HG02852 (cell line): ENCODE measurements around the gene MSRB1.

Experiments
- ATAC-seq: cut with Tn5 transposase; IDR thresholded peaks from one replicate; pipeline ENCODE4 v1.9.1; 2021; ENCODE audit warnings: mild to moderate bottlenecking, moderate library complexity; ENCODE audit not compliant: unreplicated experiment

MSRB1 gene, protein sequence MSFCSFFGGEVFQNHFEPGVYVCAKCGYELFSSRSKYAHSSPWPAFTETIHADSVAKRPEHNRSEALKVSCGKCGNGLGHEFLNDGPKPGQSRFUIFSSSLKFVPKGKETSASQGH

GRCh38 chr16:1942810-1943726 is at the start of gene MSRB1:
Gene MSRB1 (minus strand): TSS chr16:1943199. CDS start chr16:1943156, 43 bp downstream.
- peak; percentile 92 for ATAC-seq

GRCh38 chr16:1991948-1992703 is 49.1 kb upstream of the MSRB1 start:
- peak; percentile 46 for ATAC-seq

DNA sequence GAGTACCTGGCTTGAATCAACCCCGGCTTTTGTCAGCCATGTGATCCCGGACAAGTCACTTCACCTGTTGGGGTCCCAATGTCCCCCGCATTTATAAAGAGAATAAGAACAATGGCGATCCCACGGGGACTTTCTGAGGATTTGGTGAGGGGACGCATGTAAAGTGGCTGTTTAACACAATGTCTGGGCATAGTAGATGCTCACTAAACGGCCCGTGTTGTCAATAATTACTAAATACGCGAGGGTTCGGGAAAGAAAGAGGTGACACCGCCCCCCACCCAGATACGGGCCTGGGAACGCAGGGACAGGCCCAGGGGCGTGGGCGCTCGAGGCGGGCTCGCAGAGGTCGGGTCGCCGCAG is 48.6 kb upstream of the MSRB1 start:
- ATAC-seq: no peak

DNA sequence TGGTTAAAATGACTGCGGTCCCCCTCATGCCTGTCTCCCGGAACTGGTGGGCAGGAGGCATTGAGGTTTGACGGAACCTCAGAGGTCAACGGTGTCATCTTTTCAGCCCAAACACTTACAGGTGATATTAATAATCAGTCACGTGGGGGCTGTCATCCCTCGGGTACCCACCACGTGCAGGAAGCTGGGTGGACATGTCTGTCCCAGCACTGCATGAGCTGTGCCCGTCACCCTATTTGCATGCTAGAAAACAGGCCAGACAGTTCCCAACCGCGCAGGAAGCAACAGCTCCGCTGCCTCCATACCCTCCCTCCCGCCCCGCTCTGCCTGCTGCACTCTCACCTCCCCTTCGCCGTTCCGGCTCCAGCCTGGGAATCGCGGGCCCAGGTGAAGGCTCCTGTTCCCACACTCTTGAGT is 48.1 kb upstream of the MSRB1 start:
- no peak for ATAC-seq

DNA sequence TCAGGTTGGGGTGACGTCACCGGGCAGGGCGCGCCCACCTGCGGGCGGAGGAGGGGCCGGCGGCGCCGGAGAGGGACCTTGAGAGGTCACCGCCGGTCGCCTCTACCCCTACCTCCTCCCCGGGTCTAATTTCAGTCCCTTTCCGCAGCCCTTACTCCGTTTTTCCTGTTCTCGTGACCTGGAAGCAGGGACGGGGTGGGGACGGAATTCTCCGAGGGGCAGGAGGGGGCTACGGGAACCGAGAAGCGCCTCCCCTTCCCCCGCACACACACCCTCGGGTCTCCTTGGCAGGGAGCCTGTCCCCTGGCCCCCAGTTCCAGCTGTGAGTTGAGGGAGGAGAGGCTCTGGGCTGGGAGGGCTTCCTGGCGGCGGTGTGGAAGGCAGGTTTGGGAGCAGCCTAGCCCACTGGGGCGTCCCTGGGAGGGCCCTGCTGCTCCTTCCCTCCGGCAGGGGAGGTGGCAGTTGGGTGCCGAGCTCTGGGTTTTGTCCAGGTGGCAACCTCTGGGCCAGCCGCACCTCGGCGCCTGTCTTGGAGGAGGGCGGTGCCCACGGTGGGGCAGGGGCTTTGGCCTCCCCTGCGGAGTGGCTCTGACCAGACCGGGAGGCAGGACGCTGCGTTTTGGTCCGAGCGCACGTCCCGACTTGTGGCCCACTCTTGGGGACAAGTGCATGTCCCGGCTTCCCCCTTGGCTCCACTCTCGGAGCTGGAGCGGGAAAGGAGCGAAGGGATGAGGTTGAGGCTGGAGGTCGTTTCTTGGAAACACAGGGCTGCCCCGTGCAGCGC is 47.5 kb upstream of the MSRB1 start:
- no peak for ATAC-seq

GRCh38 chr16:1990101-1990350 is 47.0 kb upstream of the MSRB1 start:
- no peak for ATAC-seq

DNA sequence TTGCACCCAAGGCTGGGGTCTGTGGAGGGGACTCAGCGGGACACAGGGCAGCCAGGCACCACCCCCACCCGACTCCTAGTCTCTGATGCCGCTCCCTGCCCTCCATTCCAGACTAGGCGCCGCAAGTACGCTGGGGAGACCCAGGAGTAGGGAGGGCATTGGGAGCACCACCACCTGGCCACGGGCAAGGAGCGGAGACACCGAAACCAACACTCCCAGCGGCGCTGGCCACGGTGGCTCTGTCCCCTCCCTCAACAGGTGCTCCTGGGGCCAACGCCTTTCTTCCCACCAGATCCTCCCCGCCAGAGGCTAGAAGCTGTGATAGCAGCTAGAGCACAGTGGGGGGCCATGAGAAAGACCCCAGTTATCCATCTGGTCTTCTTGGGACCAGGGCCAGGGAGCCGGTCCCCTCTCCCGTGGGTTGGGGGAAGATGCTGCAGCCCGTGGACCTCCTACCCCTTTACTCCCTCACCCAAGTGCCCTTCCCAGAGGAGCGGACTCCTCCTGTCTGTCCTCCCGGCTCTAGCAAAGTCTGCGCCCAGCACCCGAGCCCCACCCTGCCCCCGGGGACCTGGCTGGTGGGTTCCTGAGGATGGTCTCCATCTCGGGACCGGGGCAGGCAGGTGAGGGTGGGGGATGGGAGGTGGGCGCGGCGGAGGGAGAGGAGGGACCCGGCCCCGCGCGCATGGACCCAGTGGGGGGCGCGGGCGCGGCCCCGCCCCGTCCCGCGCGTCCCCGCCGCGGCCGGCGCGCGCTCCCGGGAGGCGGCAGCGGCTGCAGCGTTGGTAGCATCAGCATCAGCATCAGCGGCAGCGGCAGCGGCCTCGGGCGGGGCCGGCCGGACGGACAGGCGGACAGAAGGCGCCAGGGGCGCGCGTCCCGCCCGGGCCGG is 46.5 kb upstream of the MSRB1 start, which contains the start of gene SYNGR3:
SYNGR3 (plus strand) TSS at position 762 of the 892 bp plus-strand sequence. CDS start 133 bp downstream, outside the sequence.
- no peak for ATAC-seq

GRCh38 chr16:1987198-1987597 is 44.2 kb upstream of the MSRB1 start:
- no peak for ATAC-seq

DNA sequence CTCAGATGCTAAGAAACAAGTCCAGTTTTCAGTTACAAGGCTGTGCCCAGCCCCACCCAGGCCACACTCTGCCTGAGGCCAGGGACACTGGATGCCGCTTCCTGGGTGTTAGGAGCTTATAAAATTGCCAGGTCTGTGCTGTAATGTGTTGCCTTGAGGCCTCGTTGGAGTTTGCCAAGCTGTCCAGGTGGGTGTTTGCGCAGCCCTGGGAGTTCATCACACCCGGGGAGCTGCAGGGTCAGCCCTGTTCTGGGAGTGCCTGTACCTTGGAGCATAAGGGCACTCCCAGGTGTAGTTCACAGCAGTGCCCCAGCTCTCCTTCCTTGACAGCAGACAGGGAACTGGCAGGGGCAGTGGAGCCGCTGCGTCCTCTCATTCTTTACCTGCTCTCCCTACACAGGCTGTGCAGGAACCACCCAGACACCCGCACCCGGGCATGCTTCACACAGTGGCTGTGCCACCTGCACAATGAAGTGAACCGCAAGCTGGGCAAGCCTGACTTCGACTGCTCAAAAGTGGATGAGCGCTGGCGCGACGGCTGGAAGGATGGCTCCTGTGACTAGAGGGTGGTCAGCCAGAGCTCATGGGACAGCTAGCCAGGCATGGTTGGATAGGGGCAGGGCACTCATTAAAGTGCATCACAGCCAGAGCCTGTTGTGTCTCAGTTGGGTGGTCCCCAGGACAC is 42.6 kb upstream of the MSRB1 start:
- no peak for ATAC-seq

DNA sequence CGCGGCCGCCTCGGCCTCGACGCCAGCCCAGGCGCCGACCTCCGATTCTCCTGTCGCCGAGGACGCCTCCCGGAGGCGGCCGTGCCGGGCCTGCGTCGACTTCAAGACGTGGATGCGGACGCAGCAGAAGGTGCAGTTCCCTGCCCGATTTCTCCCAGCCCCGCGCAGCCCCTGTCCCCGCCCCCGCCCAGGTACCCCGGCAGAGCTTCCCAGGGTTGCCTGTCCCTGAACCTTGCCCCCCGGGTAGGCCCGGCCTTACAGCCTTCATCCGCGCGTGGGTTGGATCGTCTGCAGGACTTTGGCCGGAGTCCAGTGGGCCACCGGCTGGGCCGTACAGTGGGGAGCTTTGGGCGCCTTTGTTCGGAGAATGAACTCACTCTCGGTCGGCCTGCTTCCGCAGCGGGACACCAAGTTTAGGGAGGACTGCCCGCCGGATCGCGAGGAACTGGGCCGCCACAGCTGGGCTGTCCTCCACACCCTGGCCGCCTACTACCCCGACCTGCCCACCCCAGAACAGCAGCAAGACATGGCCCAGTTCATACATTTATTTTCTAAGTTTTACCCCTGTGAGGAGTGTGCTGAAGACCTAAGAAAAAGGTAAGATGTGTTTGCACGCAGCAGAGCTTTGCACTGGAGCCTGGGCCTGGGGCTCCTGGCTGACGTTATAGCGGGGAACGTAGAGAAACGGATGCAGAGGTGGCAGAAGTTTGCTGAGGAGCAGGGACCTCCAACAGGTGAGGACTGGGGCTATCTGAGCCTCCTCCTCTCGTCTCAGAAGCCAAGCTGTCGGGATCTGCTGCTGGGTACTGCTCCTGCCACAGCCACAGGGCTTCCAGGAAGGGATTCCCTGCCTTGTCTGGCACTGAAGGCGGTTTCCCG is 41.6 kb upstream of the MSRB1 start:
- no peak for ATAC-seq

- ATAC-seq: peak; percentile 62
These were observed 40.7 kb upstream of the MSRB1 start, which contains the start of gene GFER for GRCh38 chr16:1983544-1984346. Gene GFER (plus strand): TSS chr16:1984193. CDS start chr16:1984219, 26 bp downstream.

DNA sequence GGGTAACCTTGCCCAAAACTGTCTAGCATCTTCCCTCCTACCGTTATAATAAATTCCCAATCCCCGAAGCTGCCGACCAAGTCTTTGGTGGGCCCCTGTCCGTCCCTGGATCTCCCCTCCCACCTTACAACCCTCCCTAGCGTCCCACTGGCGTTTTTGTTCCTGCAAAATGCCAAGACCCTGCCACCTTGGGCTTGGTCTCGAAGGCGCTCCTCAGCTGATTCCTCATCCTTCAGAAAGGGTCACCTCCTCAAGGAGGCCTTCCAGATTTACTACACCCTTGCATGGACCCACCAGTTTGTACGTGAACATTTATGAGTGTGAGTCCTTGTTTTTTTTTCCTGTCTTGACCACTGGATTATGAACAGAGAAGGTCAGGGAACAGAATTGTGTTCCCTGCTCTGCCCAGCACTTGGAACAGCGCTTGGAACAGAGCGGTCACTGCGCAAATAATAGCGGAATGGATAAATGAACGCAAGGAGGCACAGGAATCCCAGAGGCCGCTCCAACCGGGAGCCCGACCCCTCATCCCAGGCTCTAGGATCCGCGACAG is 40.1 kb upstream of the MSRB1 start:
- no peak for ATAC-seq

DNA sequence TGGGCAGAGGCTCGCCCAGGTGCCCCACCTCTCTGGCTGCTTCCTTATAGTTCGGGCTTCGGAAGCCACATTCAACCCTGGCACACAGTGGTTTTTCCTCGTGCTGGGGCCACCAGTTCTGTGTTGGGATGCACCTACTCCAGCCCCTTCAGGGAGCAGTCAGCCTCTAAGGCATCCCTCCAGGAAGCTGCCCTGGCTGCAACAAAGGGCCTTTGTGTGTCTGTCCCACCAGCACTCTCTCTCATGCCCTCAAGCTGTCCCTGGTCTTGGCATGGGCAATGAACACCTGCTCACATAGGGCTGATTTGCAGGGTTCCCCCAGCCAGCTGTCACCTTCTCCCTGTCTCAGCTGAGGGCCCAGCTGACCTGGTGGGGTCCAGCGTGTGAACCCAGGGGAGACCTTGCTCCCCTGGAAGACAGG is 39.0 kb upstream of the MSRB1 start:
- no peak for ATAC-seq

GRCh38 chr16:1981398-1981836 is 38.4 kb upstream of the MSRB1 start, which contains the start of gene NOXO1:
Gene NOXO1 (minus strand): TSS chr16:1981469. CDS start chr16:1981179, 290 bp downstream.
- no peak for ATAC-seq

DNA sequence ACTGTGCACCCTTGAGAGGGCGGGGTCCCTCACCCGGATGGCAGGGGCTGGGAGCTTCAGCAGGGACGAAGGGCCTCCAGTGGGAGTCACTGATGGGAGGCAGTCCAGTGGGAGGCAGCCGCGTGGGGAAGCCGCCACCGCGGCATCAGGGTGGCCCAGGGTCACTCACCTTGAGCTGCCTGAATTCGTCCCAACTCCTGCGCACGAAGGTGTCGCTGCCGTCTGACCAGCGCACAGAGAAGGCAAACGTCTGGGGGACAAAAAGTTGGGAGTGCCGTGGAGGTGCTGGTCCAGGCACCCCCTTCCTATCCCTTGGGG is 37.7 kb upstream of the MSRB1 start:
- no peak for ATAC-seq

DNA sequence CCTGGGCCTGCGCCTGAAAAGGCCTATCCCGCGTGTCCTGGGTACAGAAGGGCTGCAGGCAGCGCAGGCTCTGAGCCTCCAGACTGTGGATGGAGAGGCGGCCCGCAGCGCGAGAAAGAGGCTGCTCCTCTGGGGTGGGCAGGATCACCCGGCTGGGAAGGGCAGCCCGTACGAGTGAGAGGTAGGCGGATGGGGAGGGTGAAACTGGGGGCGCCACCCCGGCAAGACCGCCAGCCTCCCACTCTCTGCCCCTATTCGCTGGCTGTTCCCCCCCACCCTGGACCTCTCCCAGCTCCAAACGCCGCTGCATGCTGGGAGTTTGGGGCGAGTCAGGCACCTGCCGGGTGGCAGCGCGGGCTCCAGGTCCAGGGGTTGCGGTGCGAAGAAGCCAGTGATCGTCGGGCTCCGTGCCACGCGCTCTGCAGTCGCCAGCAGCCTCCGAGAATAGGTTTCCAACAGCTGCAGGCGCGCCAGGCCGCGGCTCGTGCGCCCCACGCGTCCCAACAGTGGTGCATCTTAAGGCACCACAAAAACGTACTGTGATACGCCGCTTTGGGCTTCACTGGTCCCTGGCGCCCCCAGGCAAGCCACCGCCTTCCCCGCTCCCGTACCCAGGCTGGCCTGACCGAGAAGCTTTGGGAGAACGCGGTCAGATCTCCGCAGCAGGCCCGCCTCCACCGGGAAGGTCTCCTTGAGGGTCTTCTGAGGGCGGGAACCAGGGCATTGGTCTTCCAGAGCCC is 37.2 kb upstream of the MSRB1 start:
- no peak for ATAC-seq
